ENCODE results near the gene NME2. TPM values are rescaled to one million over a fixed set of nuclear protein-coding genes. Genes with fewer than 3 reads are reported as not detected.

The NME2 gene
- total and polyA plus RNA-seq, 10 of the 15 experiments (the other 5 are each of a cell fraction or from before 2014, with no cell fraction given), result 497 to 1,030 (median 786) TPM

GRCh38 chr17:51153210-51154072, 12.8 kb upstream of the NME2 start, which contains the start of gene NME1 (continued):
- TF ChIP-seq IKZF1 (conservative IDR thresholded peaks at IDR 0.05) (peak; percentile 97), E4F1 (IDR thresholded peaks at IDR 0.05; ENCODE audit: borderline replicate concordance, partially characterized antibody) (no peak), ZNF384 (IDR thresholded peaks at IDR 0.05; ENCODE audit: borderline replicate concordance, low read depth, low read length) (peak; percentile 94), NFXL1 (IDR thresholded peaks at IDR 0.05; ENCODE audit: borderline replicate concordance) (no peak), SRF (IDR thresholded peaks at IDR 0.05; ENCODE audit: low read depth in 2 of 2, low read length in 2 of 2) (peak in 1 of 2 experiments; percentile 95; a peak in 3 of 4 replicates), CREM (IDR thresholded peaks at IDR 0.05; ENCODE audit: low read depth) (peak; percentile 92), ATF3 (IDR thresholded peaks at IDR 0.05; ENCODE audit: borderline replicate concordance, extremely low read depth, low read depth, low read length) (peak; percentile 51; the same call in 1 of the 2 replicates), NR2F1 (conservative IDR thresholded peaks at IDR 0.05) (no peak; the same call in none of the 2 replicates), MEF2B (IDR thresholded peaks at IDR 0.05; ENCODE audit: partially characterized antibody, poor library complexity, severe bottlenecking) (peak; percentile 74), LARP7 (IDR thresholded peaks at IDR 0.05) (peak; percentile 94), MYC (IDR thresholded peaks at IDR 0.05; ENCODE audit: insufficient read depth, insufficient read length, insufficient replicate concordance, low read length, severe bottlenecking) (peak; percentile 100), IRF5 (IDR thresholded peaks at IDR 0.05; ENCODE audit: borderline replicate concordance) (peak; percentile 45), GABPA (IDR thresholded peaks at IDR 0.05; ENCODE audit: low read depth) (peak; percentile 100), HCFC1 (IDR thresholded peaks at IDR 0.05; ENCODE audit: low read length) (peak; percentile 97), BCL11A (IDR thresholded peaks at IDR 0.05; ENCODE audit: low read depth, low read length) (0 out of 2 replicates have a peak, but pooled peaks have one; percentile 51), RELA (IDR thresholded peaks at IDR 0.05; ENCODE audit: borderline replicate concordance, partially characterized antibody) (peak; percentile 92)
- TF ChIP-seq, protein P1, sequence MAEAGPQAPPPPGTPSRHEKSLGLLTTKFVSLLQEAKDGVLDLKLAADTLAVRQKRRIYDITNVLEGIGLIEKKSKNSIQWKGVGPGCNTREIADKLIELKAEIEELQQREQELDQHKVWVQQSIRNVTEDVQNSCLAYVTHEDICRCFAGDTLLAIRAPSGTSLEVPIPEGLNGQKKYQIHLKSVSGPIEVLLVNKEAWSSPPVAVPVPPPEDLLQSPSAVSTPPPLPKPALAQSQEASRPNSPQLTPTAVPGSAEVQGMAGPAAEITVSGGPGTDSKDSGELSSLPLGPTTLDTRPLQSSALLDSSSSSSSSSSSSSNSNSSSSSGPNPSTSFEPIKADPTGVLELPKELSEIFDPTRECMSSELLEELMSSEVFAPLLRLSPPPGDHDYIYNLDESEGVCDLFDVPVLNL (IDR thresholded peaks at IDR 0.05; ENCODE audit: low read depth, low read length), result peak; percentile 62; the same call in 1 of the 2 replicates
- TF ChIP-seq, protein P2, sequence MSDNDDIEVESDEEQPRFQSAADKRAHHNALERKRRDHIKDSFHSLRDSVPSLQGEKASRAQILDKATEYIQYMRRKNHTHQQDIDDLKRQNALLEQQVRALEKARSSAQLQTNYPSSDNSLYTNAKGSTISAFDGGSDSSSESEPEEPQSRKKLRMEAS (IDR thresholded peaks at IDR 0.05; ENCODE audit: low read depth, low read length), result peak; percentile 99
- TF ChIP-seq, protein P3, sequence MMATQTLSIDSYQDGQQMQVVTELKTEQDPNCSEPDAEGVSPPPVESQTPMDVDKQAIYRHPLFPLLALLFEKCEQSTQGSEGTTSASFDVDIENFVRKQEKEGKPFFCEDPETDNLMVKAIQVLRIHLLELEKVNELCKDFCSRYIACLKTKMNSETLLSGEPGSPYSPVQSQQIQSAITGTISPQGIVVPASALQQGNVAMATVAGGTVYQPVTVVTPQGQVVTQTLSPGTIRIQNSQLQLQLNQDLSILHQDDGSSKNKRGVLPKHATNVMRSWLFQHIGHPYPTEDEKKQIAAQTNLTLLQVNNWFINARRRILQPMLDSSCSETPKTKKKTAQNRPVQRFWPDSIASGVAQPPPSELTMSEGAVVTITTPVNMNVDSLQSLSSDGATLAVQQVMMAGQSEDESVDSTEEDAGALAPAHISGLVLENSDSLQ (IDR thresholded peaks at IDR 0.05), result peak; percentile 82
- TF ChIP-seq, protein P4, sequence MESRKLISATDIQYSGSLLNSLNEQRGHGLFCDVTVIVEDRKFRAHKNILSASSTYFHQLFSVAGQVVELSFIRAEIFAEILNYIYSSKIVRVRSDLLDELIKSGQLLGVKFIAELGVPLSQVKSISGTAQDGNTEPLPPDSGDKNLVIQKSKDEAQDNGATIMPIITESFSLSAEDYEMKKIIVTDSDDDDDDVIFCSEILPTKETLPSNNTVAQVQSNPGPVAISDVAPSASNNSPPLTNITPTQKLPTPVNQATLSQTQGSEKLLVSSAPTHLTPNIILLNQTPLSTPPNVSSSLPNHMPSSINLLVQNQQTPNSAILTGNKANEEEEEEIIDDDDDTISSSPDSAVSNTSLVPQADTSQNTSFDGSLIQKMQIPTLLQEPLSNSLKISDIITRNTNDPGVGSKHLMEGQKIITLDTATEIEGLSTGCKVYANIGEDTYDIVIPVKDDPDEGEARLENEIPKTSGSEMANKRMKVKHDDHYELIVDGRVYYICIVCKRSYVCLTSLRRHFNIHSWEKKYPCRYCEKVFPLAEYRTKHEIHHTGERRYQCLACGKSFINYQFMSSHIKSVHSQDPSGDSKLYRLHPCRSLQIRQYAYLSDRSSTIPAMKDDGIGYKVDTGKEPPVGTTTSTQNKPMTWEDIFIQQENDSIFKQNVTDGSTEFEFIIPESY (IDR thresholded peaks at IDR 0.05), result peak; percentile 46; the same call in 1 of the 2 replicates

All from GM12878 (cell line).